Uterus (tissue), 4 donors: ENCODE data around the gene NFXL1. TPM values are rescaled to one million over a fixed set of nuclear protein-coding genes. Genes with fewer than 3 reads are reported as not detected.

Experiments
- DNase-seq, 2 donors: peaks; one replicate each; pipeline ENCODE4 v3.0.0-alpha.2; 2019 to 2020
- H3K27ac ChIP-seq, 2 donors: fragments of 200-600 bp; sonication (generic); 1 replicate in 1 of 2; 2 replicates in 1 of 2; pipeline ENCODE4 v1.5.1; 2016 to 2018
- H3K27me3 ChIP-seq, 2 donors: fragments of 200-600 bp; sonication (generic); one replicate each; pipeline ENCODE4 v1.5.1; 2018 to 2019; ENCODE audit warnings: control low read depth in 1 of 2
- H3K36me3 ChIP-seq, 2 donors: fragments of 200-600 bp; sonication (generic); one replicate each; pipeline ENCODE4 v1.5.1; 2019; ENCODE audit warnings: control low read depth in 1 of 2
- H3K4me1 ChIP-seq, 2 donors: fragments of 200-600 bp; sonication (generic); one replicate each; pipeline ENCODE4 v1.5.1; 2018 to 2019; ENCODE audit warnings: control low read depth in 1 of 2
- H3K4me3 ChIP-seq, 2 donors: fragments of 200-600 bp; sonication (generic); 1 replicate in 1 of 2; 2 replicates in 1 of 2; pipeline ENCODE4 v1.5.1; 2018 to 2019; ENCODE audit warnings: mild to moderate bottlenecking in 1 of 2
- H3K9me3 ChIP-seq, 2 donors: fragments of 200-600 bp; sonication (generic); one replicate each; pipeline ENCODE4 v1.5.1; 2019; ENCODE audit warnings: control low read depth in 1 of 2
- POLR2A ChIP-seq, 2 donors: fragments of 450-650 bp; IDR thresholded peaks; one replicate each; pipeline ENCODE4 v1.6.1; 2016; ENCODE audit warnings: antibody characterized with exemption in 2 of 2, mild to moderate bottlenecking in 1 of 2, moderate library complexity in 1 of 2
- intact Hi-C: fragments of 100-400 bp; cut with DNase I; formaldehyde crosslinking; loops from one replicate; pipeline ENCODE4 v1.15.1; 2023; ENCODE audit warnings: low total_unique reads
- total RNA-seq, 4 donors: library from RNA; depleted of rRNA in 3 of 4; stranded (reverse); fragments of >200 nt in 3 of 4; gene quantifications; one replicate each; pipeline versions ENCODE4 v1.1.0 to v1.2.4, GENCODE V29; 2014 to 2023
- TF ChIP-seq, protein P1 (sequence below), 4 experiments: fragments of 200-600 bp in 2 of 4; fragments of 450-650 bp in 2 of 4; sonication (generic) in 2 of 4; IDR thresholded peaks; one replicate each; pipeline ENCODE4 v1.5.1; 2016 to 2019; ENCODE audit warnings: antibody characterized with exemption in 4 of 4, mild to moderate bottlenecking in 2 of 4, moderate library complexity in 1 of 4
- donor health status: DM: yes; HTN: yes; CAD: no.

Gene NFXL1
- total RNA-seq, 4 donors from 2014 or later = 5.9 to 24.9 (median 19.6) TPM

DNA sequence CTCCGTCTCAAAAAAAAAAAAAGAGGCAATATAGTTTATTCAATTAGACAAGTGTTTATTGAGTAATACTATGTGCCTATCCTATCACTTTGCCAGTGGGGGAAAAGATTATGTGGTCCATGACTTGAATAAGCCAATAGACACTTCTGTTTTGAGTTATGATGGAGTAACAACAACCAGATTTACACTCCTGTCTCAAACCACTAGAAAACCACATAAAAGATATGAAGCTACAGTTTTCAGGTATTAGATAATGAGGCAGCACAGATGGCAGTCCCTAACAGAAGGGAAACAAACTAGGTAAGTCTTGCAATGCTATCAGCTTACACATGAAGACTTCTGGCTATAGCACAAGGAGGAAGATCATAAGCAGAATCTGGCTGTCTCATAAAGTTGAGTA is 22.5 kb downstream of the NFXL1 start:
- H3K36me3 ChIP-seq = no peaks in the 10 kb centered on the region
- no peak for TF ChIP-seq POLR2A (IDR thresholded peaks at IDR 0.05)
- TF ChIP-seq, protein P1, sequence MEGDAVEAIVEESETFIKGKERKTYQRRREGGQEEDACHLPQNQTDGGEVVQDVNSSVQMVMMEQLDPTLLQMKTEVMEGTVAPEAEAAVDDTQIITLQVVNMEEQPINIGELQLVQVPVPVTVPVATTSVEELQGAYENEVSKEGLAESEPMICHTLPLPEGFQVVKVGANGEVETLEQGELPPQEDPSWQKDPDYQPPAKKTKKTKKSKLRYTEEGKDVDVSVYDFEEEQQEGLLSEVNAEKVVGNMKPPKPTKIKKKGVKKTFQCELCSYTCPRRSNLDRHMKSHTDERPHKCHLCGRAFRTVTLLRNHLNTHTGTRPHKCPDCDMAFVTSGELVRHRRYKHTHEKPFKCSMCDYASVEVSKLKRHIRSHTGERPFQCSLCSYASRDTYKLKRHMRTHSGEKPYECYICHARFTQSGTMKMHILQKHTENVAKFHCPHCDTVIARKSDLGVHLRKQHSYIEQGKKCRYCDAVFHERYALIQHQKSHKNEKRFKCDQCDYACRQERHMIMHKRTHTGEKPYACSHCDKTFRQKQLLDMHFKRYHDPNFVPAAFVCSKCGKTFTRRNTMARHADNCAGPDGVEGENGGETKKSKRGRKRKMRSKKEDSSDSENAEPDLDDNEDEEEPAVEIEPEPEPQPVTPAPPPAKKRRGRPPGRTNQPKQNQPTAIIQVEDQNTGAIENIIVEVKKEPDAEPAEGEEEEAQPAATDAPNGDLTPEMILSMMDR (IDR thresholded peaks at IDR 0.05) = no peak
- DNase-seq = no peak
- H3K27ac ChIP-seq = no peak overlapping the region
- H3K27me3 ChIP-seq = no peaks in the 10 kb centered on the region
- intact Hi-C loops = no loop called here
- no peaks in the 10 kb centered on the region for H3K4me1 ChIP-seq
- no peaks in the 10 kb centered on the region for H3K9me3 ChIP-seq
- H3K4me3 ChIP-seq = no peak overlapping the region

DNA sequence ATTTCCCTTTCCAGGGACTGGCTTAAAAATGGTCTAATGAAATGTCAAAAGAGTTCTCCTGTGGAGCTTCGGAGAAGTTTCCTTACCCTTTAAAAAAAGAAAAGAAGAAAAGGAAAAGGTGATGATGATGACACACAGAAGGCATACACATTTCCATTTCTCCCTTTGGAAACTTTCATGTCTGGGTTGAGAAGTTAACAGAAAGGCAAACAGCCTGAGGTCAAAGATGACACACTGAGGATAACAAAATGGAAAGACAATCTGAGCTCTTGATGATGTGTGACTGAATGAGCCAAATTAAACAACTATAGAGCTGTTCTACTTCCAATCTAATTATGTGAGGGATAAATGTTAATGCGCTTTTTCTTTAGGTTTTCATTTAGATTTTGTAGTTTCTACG is 32.2 kb downstream of the NFXL1 start:
- H3K27me3 ChIP-seq = no peaks in the 10 kb centered on the region
- H3K9me3 ChIP-seq = no peaks in the 10 kb centered on the region
- no peak overlapping the region for H3K27ac ChIP-seq
- H3K4me1 ChIP-seq = no peaks in the 10 kb centered on the region
- no peaks in the 10 kb centered on the region for H3K36me3 ChIP-seq
- no peak for DNase-seq
- intact Hi-C loops = no loop called here
- no peak overlapping the region for H3K4me3 ChIP-seq
- TF ChIP-seq POLR2A (IDR thresholded peaks at IDR 0.05) = no peak
- TF ChIP-seq, protein P1 (IDR thresholded peaks at IDR 0.05) = no peak

DNA sequence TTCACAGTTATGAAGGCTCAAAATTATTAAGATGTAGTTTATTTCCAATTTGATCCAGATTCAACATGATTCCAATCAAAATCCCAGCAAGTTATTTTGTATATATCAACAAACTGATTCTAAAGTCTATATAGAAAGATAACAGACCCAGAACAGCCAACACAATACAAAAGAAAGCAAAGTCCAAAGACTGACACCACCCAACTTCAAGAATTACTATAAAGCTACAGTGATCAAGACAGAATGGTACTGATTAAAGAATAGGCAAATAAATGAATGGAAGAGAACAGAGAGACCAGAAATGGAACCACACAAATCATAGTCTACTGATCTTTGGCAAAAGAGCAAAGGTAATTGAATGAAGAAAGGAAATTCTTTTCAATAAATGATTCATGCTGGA is 34.9 kb downstream of the NFXL1 start:
- Histone ChIP-seq H3K27me3 (no peaks in the 10 kb centered on the region), H3K27ac (no peak overlapping the region), H3K4me1 (no peaks in the 10 kb centered on the region), H3K9me3 (no peaks in the 10 kb centered on the region), H3K36me3 (no peaks in the 10 kb centered on the region), H3K4me3 (no peak overlapping the region)
- intact Hi-C loops = no loop called here
- no peak for TF ChIP-seq POLR2A (IDR thresholded peaks at IDR 0.05)
- TF ChIP-seq, protein P1 (IDR thresholded peaks at IDR 0.05) = no peak
- no peak for DNase-seq

DNA sequence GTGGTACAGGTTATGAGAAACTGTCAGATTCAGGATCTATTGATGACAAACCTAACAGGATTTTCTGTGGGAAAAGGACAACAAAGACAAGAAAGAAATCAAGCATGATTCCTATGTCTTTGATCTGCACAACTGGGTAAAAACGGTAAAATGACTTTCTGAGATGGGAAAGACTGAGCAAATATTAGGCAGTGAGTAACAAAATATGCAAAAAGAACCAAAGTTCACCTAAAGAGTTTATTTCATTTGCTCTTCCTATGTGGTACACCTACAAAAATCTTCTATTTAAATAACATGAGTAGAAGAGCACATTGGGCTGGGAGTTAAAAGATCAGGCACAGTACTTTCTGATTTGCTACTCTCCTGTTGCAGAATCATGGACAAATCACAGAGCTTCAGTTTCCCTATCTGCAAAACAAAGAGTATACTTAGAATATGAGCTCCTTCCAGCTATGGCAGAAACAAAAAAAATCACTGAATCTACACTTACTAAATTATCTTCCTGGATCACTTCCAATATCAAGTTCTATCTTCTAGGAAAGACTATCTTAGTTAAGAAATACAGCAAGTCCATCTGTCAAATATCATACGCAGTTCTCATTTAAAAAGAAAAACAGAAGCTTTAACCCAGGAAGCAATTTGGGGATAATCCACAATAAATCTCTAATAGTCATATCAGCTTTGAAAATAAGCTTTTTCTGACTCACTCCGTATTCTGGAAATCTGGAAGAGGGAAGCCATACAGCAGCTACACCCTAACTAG is 37.4 kb downstream of the NFXL1 start:
- intact Hi-C loops = no loop called here
- H3K4me1 ChIP-seq = no peaks in the 10 kb centered on the region
- no peak overlapping the region for H3K27ac ChIP-seq
- DNase-seq = no peak
- TF ChIP-seq, protein P1 (IDR thresholded peaks at IDR 0.05) = no peak
- TF ChIP-seq POLR2A (IDR thresholded peaks at IDR 0.05) = no peak
- no peak overlapping the region for H3K4me3 ChIP-seq
- H3K36me3 ChIP-seq = no peaks in the 10 kb centered on the region
- no peaks in the 10 kb centered on the region for H3K27me3 ChIP-seq
- H3K9me3 ChIP-seq = peaks cover 0 to 7% of the 10 kb centered on the region in 2 donors

DNA sequence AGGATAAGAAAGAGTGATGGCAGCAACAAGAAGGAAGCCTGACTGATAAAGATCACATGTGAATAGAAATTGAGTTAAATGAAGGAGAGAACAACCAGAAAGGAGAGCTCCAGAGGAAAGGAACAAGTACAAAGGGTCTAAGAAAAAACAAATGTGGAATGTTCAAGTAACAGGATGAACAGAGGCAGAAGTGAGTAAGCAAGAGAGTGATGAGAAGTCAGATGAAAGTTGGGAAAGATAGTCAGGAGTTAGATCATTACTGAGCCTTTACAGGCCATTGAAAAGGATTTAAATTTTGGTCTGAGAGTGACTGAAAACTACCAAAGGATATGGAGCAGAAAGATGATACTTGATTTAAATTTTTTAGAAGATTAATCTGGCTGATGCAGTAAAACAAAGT is 38.1 kb downstream of the NFXL1 start:
- H3K27me3 ChIP-seq = no peaks in the 10 kb centered on the region
- no peaks in the 10 kb centered on the region for H3K36me3 ChIP-seq
- no peaks in the 10 kb centered on the region for H3K4me1 ChIP-seq
- TF ChIP-seq, protein P1 (IDR thresholded peaks at IDR 0.05) = no peak
- no peak for TF ChIP-seq POLR2A (IDR thresholded peaks at IDR 0.05)
- no peak overlapping the region for H3K27ac ChIP-seq
- H3K4me3 ChIP-seq = no peak overlapping the region
- intact Hi-C loops = no loop called here
- DNase-seq = no peak
- peaks cover 0 to 7% of the 10 kb centered on the region in 2 donors for H3K9me3 ChIP-seq
